ENCODE results near the gene COASY.

COASY gene

GRCh38 chr17:42519546-42520491 lies 42.1 kb upstream of the COASY start:
- Histone ChIP-seq H3K36me3 (replicated peaks; ENCODE audit: insufficient read depth, low read length) (no peaks in the 10 kb centered on the region), H3F3A (ENCODE audit: insufficient read depth, low read length) (no peaks in the 10 kb centered on the region), H3K27me3 (replicated peaks; ENCODE audit: insufficient read depth, low read length) (no peaks in the 10 kb centered on the region), H3K4me2 (ENCODE audit: low read depth, low read length) (no peak overlapping the region), H2AFZ (ENCODE audit: low read length) (no peak overlapping the region), H3K79me2 (ENCODE audit: low read length) (no peaks in the 10 kb centered on the region), H3K4me1 (ENCODE audit: low read length) (no peaks in the 10 kb centered on the region), H4K20me1 (ENCODE audit: insufficient read depth, low read length) (no peaks in the 10 kb centered on the region), H3K9ac (ENCODE audit: low read length) (no peak overlapping the region), H3K9me2 (replicated peaks; ENCODE audit: insufficient read depth, low read length) (no peaks in the 10 kb centered on the region), H3K9me3 (replicated peaks; ENCODE audit: insufficient read depth, low read length) (no peaks in the 10 kb centered on the region), H3K4me3 (ENCODE audit: low read length) (no peak overlapping the region), H3K27ac (ENCODE audit: low read length) (no peak overlapping the region)
- TF ChIP-seq CTCF (IDR thresholded peaks at IDR 0.05; ENCODE audit: low read length) (no peak), EZH2 (optimal IDR thresholded peaks at IDR 0.05; ENCODE audit: low read depth, low read length) (no peak), EZH2phosphoT487 (IDR thresholded peaks at IDR 0.05; ENCODE audit: low read length) (no peak)
- DNase-seq: no peak

GRCh38 chr17:42520540-42520951 lies 41.4 kb upstream of the COASY start:
- TF ChIP-seq CTCF (IDR thresholded peaks at IDR 0.05; ENCODE audit: low read length) (peak; percentile 20), EZH2 (optimal IDR thresholded peaks at IDR 0.05; ENCODE audit: low read depth, low read length) (no peak)
- Histone ChIP-seq H3K27me3 (replicated peaks; ENCODE audit: insufficient read depth, low read length) (no peaks in the 10 kb centered on the region), H3K4me1 (ENCODE audit: low read length) (no peaks in the 10 kb centered on the region), H3K79me2 (ENCODE audit: low read length) (no peaks in the 10 kb centered on the region), H3F3A (ENCODE audit: insufficient read depth, low read length) (no peaks in the 10 kb centered on the region), H3K4me3 (ENCODE audit: low read length) (no peak overlapping the region), H3K9ac (ENCODE audit: low read length) (no peak overlapping the region), H3K4me2 (ENCODE audit: low read depth, low read length) (no peak overlapping the region), H2AFZ (ENCODE audit: low read length) (no peak overlapping the region), H4K20me1 (ENCODE audit: insufficient read depth, low read length) (no peaks in the 10 kb centered on the region), H3K9me2 (replicated peaks; ENCODE audit: insufficient read depth, low read length) (no peaks in the 10 kb centered on the region), H3K9me3 (replicated peaks; ENCODE audit: insufficient read depth, low read length) (no peaks in the 10 kb centered on the region), H3K27ac (ENCODE audit: low read length) (no peak overlapping the region), H3K36me3 (replicated peaks; ENCODE audit: insufficient read depth, low read length) (no peaks in the 10 kb centered on the region)
- no peak for DNase-seq

DNA sequence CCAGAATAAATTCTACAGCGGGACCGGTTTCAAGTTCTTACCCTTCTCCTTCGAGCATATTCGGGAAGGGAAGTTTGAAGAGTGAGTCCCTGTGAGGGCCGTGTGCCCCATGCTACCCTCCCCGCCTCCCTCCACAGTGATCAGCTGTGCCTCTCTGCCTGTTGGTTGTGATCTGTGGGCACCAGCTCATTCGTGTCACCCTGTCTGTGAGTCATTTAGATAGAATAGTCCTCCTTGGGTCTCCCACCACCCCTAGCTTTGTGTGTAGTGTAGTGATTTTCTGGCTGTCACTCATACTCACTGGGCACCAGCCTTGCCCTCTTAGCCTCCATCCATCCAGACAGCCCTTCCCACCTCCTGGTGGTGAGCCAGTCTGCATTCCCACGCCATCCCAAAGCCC lies 40.9 kb upstream of the COASY start:
- no peaks in the 10 kb centered on the region for H3F3A ChIP-seq (ENCODE audit: insufficient read depth, low read length)
- no peaks in the 10 kb centered on the region for H3K36me3 ChIP-seq (replicated peaks; ENCODE audit: insufficient read depth, low read length)
- H3K4me2 ChIP-seq (ENCODE audit: low read depth, low read length): no peak overlapping the region
- no peak overlapping the region for H3K4me3 ChIP-seq (ENCODE audit: low read length)
- no peak for TF ChIP-seq EZH2phosphoT487 (IDR thresholded peaks at IDR 0.05; ENCODE audit: low read length)
- TF ChIP-seq EZH2 (optimal IDR thresholded peaks at IDR 0.05; ENCODE audit: low read depth, low read length): no peak
- no peak for TF ChIP-seq CTCF (IDR thresholded peaks at IDR 0.05; ENCODE audit: low read length)
- H3K79me2 ChIP-seq (ENCODE audit: low read length): no peaks in the 10 kb centered on the region
- no peaks in the 10 kb centered on the region for H3K4me1 ChIP-seq (ENCODE audit: low read length)
- H3K9ac ChIP-seq (ENCODE audit: low read length): no peak overlapping the region
- H3K9me2 ChIP-seq (replicated peaks; ENCODE audit: insufficient read depth, low read length): no peaks in the 10 kb centered on the region
- no peak overlapping the region for H3K27ac ChIP-seq (ENCODE audit: low read length)
- no peak overlapping the region for H2AFZ ChIP-seq (ENCODE audit: low read length)
- no peaks in the 10 kb centered on the region for H3K9me3 ChIP-seq (replicated peaks; ENCODE audit: insufficient read depth, low read length)
- no peaks in the 10 kb centered on the region for H4K20me1 ChIP-seq (ENCODE audit: insufficient read depth, low read length)
- H3K27me3 ChIP-seq (replicated peaks; ENCODE audit: insufficient read depth, low read length): no peaks in the 10 kb centered on the region
- DNase-seq: no peak
